ENCODE data around the gene FAM124A.

DNA sequence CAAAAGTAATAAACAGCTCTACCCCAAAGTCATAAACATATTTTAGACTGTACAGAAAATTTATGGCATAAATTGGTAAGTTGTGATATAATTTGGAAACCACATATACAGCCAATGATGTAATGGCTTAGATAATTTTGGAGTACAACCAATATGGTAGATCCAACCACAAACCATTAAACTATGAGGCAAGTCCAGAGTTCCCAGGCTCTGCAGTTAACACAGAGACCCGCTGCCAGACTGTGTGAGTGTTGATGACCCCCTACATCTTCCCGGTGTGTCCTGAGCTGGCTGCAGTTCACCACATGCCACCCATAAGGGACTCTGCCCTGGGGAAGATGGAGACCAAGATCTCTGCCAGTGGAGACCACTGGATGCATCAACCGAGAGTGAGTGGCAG lies 107.4 kb downstream of the FAM124A start:
- TF ChIP-seq POLR2A (IDR thresholded peaks at IDR 0.05): no peak
- TF ChIP-seq, protein P1, sequence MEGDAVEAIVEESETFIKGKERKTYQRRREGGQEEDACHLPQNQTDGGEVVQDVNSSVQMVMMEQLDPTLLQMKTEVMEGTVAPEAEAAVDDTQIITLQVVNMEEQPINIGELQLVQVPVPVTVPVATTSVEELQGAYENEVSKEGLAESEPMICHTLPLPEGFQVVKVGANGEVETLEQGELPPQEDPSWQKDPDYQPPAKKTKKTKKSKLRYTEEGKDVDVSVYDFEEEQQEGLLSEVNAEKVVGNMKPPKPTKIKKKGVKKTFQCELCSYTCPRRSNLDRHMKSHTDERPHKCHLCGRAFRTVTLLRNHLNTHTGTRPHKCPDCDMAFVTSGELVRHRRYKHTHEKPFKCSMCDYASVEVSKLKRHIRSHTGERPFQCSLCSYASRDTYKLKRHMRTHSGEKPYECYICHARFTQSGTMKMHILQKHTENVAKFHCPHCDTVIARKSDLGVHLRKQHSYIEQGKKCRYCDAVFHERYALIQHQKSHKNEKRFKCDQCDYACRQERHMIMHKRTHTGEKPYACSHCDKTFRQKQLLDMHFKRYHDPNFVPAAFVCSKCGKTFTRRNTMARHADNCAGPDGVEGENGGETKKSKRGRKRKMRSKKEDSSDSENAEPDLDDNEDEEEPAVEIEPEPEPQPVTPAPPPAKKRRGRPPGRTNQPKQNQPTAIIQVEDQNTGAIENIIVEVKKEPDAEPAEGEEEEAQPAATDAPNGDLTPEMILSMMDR (IDR thresholded peaks at IDR 0.05): no peak

Data from ovary (tissue), 3 donors.